Measurements from ENCODE around the gene ADAD2. TPM values are rescaled to one million over a fixed set of nuclear protein-coding genes. Genes with fewer than 3 reads are reported as not detected.

Gene ADAD2
- total and polyA plus RNA-seq, 4 donors, result 0.14 to 0.44 (median 0.33) TPM; not detected in 1

- H3K4me3 ChIP-seq (ENCODE audit: low read depth in 1 of 3, low read length in 3 of 3), result no peak overlapping the region
- no peaks in the 10 kb centered on the region for H3K9me3 ChIP-seq (ENCODE audit: control insufficient read depth in 4 of 4, low read length in 3 of 4)
- H3K27ac ChIP-seq (ENCODE audit: low read depth in 1 of 2, low read length in 2 of 2), result no peak overlapping the region
- TF ChIP-seq GABPA (IDR thresholded peaks at IDR 0.05 in 1 of 2, conservative IDR thresholded peaks at IDR 0.05 in 1 of 2) (no peak), NR2F2 (IDR thresholded peaks at IDR 0.05) (no peak), HNF4G (IDR thresholded peaks at IDR 0.05) (no peak), FOXA1 (IDR thresholded peaks at IDR 0.05) (no peak)
- H3K9ac ChIP-seq (ENCODE audit: low read depth in 1 of 2, low read length in 2 of 2), result no peak overlapping the region
- DNase-seq (ENCODE audit: low spot score), result no peak
- peaks cover 0 to 20% (median 7%) of the 10 kb centered on the region in 4 donors for H3K4me1 ChIP-seq (ENCODE audit: control insufficient read depth in 4 of 4, insufficient read depth in 4 of 4, low read length in 3 of 4)
- H3K36me3 ChIP-seq (ENCODE audit: control insufficient read depth in 4 of 4, insufficient read depth in 3 of 4, low read depth in 1 of 4, low read length in 3 of 4), result peaks cover 9 to 53% (median 19%) of the 10 kb centered on the region in 4 donors
- WGBS, result 97% methylated on average over 18 of the region's 18 CpGs
- H3K27me3 ChIP-seq (ENCODE audit: control insufficient read depth in 4 of 4, insufficient read depth in 4 of 4, low read length in 3 of 4), result no peaks in the 10 kb centered on the region
Measured at GRCh38 chr16:84182104-84182503, 8.9 kb upstream of the ADAD2 start.

GRCh38 chr16:84182680-84183571, 8.0 kb upstream of the ADAD2 start:
- H3K27me3 ChIP-seq (ENCODE audit: control insufficient read depth in 4 of 4, insufficient read depth in 4 of 4, low read length in 3 of 4), result no peaks in the 10 kb centered on the region
- H3K4me1 ChIP-seq (ENCODE audit: control insufficient read depth in 4 of 4, insufficient read depth in 4 of 4, low read length in 3 of 4), result peaks cover 0 to 17% (median 6%) of the 10 kb centered on the region in 4 donors
- no peak overlapping the region for H3K4me3 ChIP-seq (ENCODE audit: low read depth in 1 of 3, low read length in 3 of 3)
- no peaks in the 10 kb centered on the region for H3K9me3 ChIP-seq (ENCODE audit: control insufficient read depth in 4 of 4, low read length in 3 of 4)
- TF ChIP-seq HNF4A (conservative IDR thresholded peaks at IDR 0.05) (no peak), TAF1 (conservative IDR thresholded peaks at IDR 0.05) (no peak), RAD21 (IDR thresholded peaks at IDR 0.05) (no peak), RXRA (IDR thresholded peaks at IDR 0.05) (no peak), FOXA2 (IDR thresholded peaks at IDR 0.05) (no peak), GABPA (IDR thresholded peaks at IDR 0.05 in 1 of 2, conservative IDR thresholded peaks at IDR 0.05 in 1 of 2) (no peak), ZBTB33 (IDR thresholded peaks at IDR 0.05) (no peak), MAX (IDR thresholded peaks at IDR 0.05) (no peak), CTCF (IDR thresholded peaks at IDR 0.05; ENCODE audit: low read depth, low read length, missing input control) (no peak), YY1 (IDR thresholded peaks at IDR 0.05) (no peak), REST (IDR thresholded peaks at IDR 0.05) (no peak), NR2F2 (IDR thresholded peaks at IDR 0.05) (no peak), SP1 (IDR thresholded peaks at IDR 0.05) (no peak)
- H3K36me3 ChIP-seq (ENCODE audit: control insufficient read depth in 4 of 4, insufficient read depth in 3 of 4, low read depth in 1 of 4, low read length in 3 of 4), result peaks cover 9 to 53% (median 19%) of the 10 kb centered on the region in 4 donors
- WGBS, result 96% methylated on average over 26 of the region's 26 CpGs
- DNase-seq (ENCODE audit: low spot score), result no peak
- no peak overlapping the region for H3K27ac ChIP-seq (ENCODE audit: low read depth in 1 of 2, low read length in 2 of 2)
- no peak overlapping the region for H3K9ac ChIP-seq (ENCODE audit: low read depth in 1 of 2, low read length in 2 of 2)

All from liver (tissue), 9 donors.